Activated CD8-positive, alpha-beta T cell treated with anti-CD3 and anti-CD28 coated beads for 36 hours (primary cell): ENCODE measurements around the gene TLE4. TPM values are rescaled to one million over a fixed set of nuclear protein-coding genes. Genes with fewer than 3 reads are reported as not detected.

Experiments
- ATAC-seq: fragments of 200-7000 bp; cut with Tn5 transposase; one replicate; pipeline ENCODE4 v1.10.0; 2021; ENCODE audit warnings: mild to moderate bottlenecking, moderate library complexity
- CTCF ChIA-PET: fragments of 350-600 bp; sonication (Branson Sonifier 250); formaldehyde crosslinking; loops from one replicate; lab custom pipeline; 2021; ENCODE audit warnings: antibody characterized with exemption; lab: Charles Lee
- POLR2A ChIA-PET: fragments of 350-600 bp; sonication (Branson Sonifier 250); formaldehyde crosslinking; loops from one replicate; lab custom pipeline; 2021; ENCODE audit warnings: antibody characterized with exemption; lab: Charles Lee
- DNase-seq: peaks from one replicate; pipeline ENCODE4 v3.0.0-alpha.2; 2020
- H3K27ac Mint-ChIP-seq: one replicate; pipeline ENCODE4 v1.8.0; 2021; ENCODE audit warnings: mild to moderate bottlenecking, mixed read lengths
- H3K27me3 Mint-ChIP-seq: one replicate; pipeline ENCODE4 v1.8.0; 2021; ENCODE audit warnings: mixed read lengths
- H3K36me3 Mint-ChIP-seq: one replicate; pipeline ENCODE4 v1.8.0; 2021; ENCODE audit warnings: low read depth, mixed read lengths
- H3K4me1 Mint-ChIP-seq: one replicate; pipeline ENCODE4 v1.8.0; 2021; ENCODE audit warnings: low read depth, mixed read lengths
- H3K4me3 Mint-ChIP-seq: one replicate; pipeline ENCODE4 v1.8.0; 2021; ENCODE audit warnings: mild to moderate bottlenecking, moderate library complexity, mixed read lengths
- H3K9me3 Mint-ChIP-seq: one replicate; pipeline ENCODE4 v1.8.0; 2021; ENCODE audit warnings: mixed read lengths
- CTCF ChIP-seq: fragments of 200-600 bp; IDR thresholded peaks from one replicate; pipeline ENCODE4 v1.8.0; 2022; ENCODE audit warnings: antibody characterized with exemption, mild to moderate bottlenecking
- intact Hi-C: fragments of 100-400 bp; cut with micrococcal nuclease; formaldehyde crosslinking; loops from one replicate; pipeline ENCODE4 v1.10.0; 2022
- total RNA-seq, 2 experiments: library from RNA; stranded (reverse); gene quantifications; one replicate each; pipeline ENCODE4 v1.2.3, GENCODE V29; 2021

TLE4 gene
- total RNA-seq, 2 experiments from 2014 or later = 30.8 to 31.9 TPM

- ATAC-seq (peak; percentile 98), DNase-seq (peak; percentile 83)
- Mint-ChIP-seq H3K27me3 (no peaks in the 10 kb centered on the region), H3K9me3 (no peaks in the 10 kb centered on the region), H3K4me1 (peaks cover 54% of the 10 kb centered on the region), H3K4me3 (peak overlapping the region; percentile 52), H3K27ac (peak overlapping the region; percentile 92), H3K36me3 (peaks cover 21% of the 10 kb centered on the region)
- intact Hi-C loops = loop anchor here (10.0 kb wide), 1 partner anchor 112 kb away; the partner anchor contains the start of gene TLE4
- TF ChIP-seq CTCF = no peak
- POLR2A ChIA-PET = interaction anchor here (0.5 to 1.0 kb wide), 3 partner anchors 48 to 143 kb away, joined by 3 to 5 read pairs (median 3); no protein-coding TSS in a partner anchor
- CTCF ChIA-PET = no interaction called here
These were observed 115.3 kb downstream of the TLE4 start for GRCh38 chr9:79687131-79687447.

GRCh38 chr9:79688363-79688762 lies 116.6 kb downstream of the TLE4 start:
- ChIA-PET CTCF (no interaction called here), POLR2A (interaction anchor here (0.8 kb wide), 1 partner anchor 117 kb away, joined by 5 read pairs; the partner anchor contains the start of gene TLE4)
- no peak for TF ChIP-seq CTCF
- H3K27ac Mint-ChIP-seq = no peak overlapping the region
- peaks cover 50% of the 10 kb centered on the region for H3K4me1 Mint-ChIP-seq
- ATAC-seq (no peak), DNase-seq (no peak)
- peaks cover 21% of the 10 kb centered on the region for H3K36me3 Mint-ChIP-seq
- H3K4me3 Mint-ChIP-seq = no peak overlapping the region
- intact Hi-C loops = loop anchor here (10.0 kb wide), 1 partner anchor 114 kb away; the partner anchor contains the start of gene TLE4
- H3K9me3 Mint-ChIP-seq = no peaks in the 10 kb centered on the region
- no peaks in the 10 kb centered on the region for H3K27me3 Mint-ChIP-seq

- ChIA-PET POLR2A (no interaction called here), CTCF (no interaction called here)
- ATAC-seq (no peak), DNase-seq (no peak)
- Mint-ChIP-seq H3K36me3 (peaks cover 22% of the 10 kb centered on the region), H3K4me1 (peaks cover 54% of the 10 kb centered on the region), H3K4me3 (no peak overlapping the region), H3K27ac (no peak overlapping the region), H3K27me3 (no peaks in the 10 kb centered on the region), H3K9me3 (no peaks in the 10 kb centered on the region)
- intact Hi-C loops = loop anchor here (10.0 kb wide), 1 partner anchor 115 kb away; the partner anchor contains the start of gene TLE4
- TF ChIP-seq CTCF = no peak
These were observed 117.8 kb downstream of the TLE4 start for GRCh38 chr9:79689576-79689975.

GRCh38 chr9:79691496-79691895 lies 119.7 kb downstream of the TLE4 start:
- intact Hi-C loops = no loop called here
- no peak overlapping the region for H3K4me3 Mint-ChIP-seq
- DNase-seq (no peak), ATAC-seq (no peak)
- H3K9me3 Mint-ChIP-seq = no peaks in the 10 kb centered on the region
- no peak overlapping the region for H3K27ac Mint-ChIP-seq
- H3K4me1 Mint-ChIP-seq = peaks cover 59% of the 10 kb centered on the region
- ChIA-PET CTCF (no interaction called here), POLR2A (no interaction called here)
- no peaks in the 10 kb centered on the region for H3K27me3 Mint-ChIP-seq
- H3K36me3 Mint-ChIP-seq = peaks cover 19% of the 10 kb centered on the region
- no peak for TF ChIP-seq CTCF

DNA sequence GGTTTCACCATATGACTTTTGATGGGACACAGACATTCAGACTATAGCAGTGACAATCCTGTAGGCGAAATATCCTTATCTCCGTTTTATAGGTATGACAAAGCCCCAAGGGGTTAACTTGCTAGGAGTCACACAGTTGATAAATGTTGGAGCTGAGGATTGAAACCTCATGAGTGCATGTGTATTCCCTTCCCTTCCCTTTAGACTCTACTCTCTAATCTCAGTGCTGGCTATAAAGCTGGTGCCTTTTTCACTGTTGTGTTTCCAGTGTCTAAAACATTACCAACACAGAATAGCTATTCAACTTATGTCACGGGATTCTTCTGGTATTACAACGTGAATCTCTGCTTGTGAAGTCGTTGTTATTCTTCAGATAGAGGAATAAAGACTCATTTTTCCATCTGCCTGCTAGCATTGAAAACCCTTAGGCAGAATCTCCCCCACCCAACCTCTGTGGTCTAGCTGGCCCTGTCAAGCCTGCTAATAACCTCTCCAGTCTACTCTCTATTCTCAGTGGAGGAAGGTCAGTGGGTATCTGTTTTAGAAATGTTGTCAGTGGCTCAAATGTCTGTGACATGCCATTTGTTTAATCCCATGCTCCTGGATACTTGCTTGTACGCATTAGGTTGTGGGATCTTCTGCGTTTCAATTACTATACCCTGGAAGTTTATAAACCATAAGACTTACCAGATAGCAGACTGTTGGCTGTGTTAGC lies 121.2 kb downstream of the TLE4 start:
- Mint-ChIP-seq H3K9me3 (no peaks in the 10 kb centered on the region), H3K27me3 (no peaks in the 10 kb centered on the region), H3K36me3 (peaks cover 6% of the 10 kb centered on the region), H3K4me1 (peaks cover 51% of the 10 kb centered on the region), H3K4me3 (no peak overlapping the region), H3K27ac (no peak overlapping the region)
- intact Hi-C loops = no loop called here
- ChIA-PET CTCF (interaction anchor here (1.0 kb wide), 1 partner anchor 121 kb away, joined by 5 read pairs; no protein-coding TSS in a partner anchor), POLR2A (no interaction called here)
- no peak for DNase-seq
- no peak for ATAC-seq
- no peak for TF ChIP-seq CTCF
